Measurements from ENCODE around the gene ALAD.

DNA sequence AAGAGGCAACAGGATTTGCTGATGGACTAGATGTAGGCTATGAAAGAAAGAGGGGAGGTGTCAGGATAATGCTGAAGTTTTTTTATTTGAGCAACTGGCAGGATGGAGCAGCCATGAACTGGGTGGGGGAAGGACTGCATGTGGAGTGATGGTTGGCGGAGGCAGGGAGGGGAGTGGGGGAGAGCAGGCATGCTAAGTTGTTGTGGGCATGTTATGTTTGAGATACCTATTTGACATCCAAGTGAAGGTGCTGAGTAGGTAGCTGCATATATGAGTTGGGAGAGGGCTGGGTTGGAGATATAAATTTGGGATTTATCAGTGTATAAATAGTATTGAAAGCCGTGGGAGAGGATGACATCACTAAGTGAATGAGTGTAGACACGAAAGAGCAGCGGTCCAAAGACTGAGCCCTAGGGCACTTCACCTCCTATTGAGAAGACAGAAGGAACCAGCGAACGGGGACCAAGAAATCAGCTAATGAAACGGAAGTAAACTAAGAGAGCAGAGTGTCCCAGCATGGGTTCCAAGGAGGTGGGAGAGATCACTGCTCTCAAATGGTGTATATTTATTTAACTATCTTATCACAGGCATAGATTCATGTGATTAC, 44.3 kb downstream of the ALAD start:
- no peak for TF ChIP-seq CTCF (IDR thresholded peaks at IDR 0.05; ENCODE audit: control extremely low read depth in 1 of 3, insufficient read depth in 1 of 3, low read depth in 1 of 3, low read length in 3 of 3)
- TF ChIP-seq SP4 (IDR thresholded peaks at IDR 0.05; ENCODE audit: low read length), result no peak
- no peak for TF ChIP-seq YY1 (IDR thresholded peaks at IDR 0.05; ENCODE audit: low read depth, low read length)
- no peak for TF ChIP-seq KDM1A (IDR thresholded peaks at IDR 0.05; ENCODE audit: borderline replicate concordance, low read length)
- no peak for TF ChIP-seq CHD1 (IDR thresholded peaks at IDR 0.05; ENCODE audit: low read depth, low read length)
- no peak for TF ChIP-seq BRCA1 (IDR thresholded peaks at IDR 0.05; ENCODE audit: low read depth, low read length)
- TF ChIP-seq NRF1 (IDR thresholded peaks at IDR 0.05; ENCODE audit: low read depth, low read length), result no peak
- TF ChIP-seq HDAC2 (IDR thresholded peaks at IDR 0.05; ENCODE audit: borderline replicate concordance in 1 of 2, low read depth in 2 of 2, low read length in 2 of 2), result no peak
- TF ChIP-seq JUND (IDR thresholded peaks at IDR 0.05; ENCODE audit: low read length), result no peak

Measured in H1 (cell line).